GDM1 (cell line): Measurements from ENCODE around the gene FRK.
A peak's percentile ranks its signal among the peaks of the same experiment; 100 is the strongest.
"Not testable (repeated sequence)": the region's sequence is repeated elsewhere in the genome, so short reads cannot be mapped to it uniquely, and the experiment has no call there.

Experiments
- DNase-seq: peaks from one replicate; lab custom pipeline; 2025; lab: John Stamatoyannopoulos, UW

The FRK gene, protein sequence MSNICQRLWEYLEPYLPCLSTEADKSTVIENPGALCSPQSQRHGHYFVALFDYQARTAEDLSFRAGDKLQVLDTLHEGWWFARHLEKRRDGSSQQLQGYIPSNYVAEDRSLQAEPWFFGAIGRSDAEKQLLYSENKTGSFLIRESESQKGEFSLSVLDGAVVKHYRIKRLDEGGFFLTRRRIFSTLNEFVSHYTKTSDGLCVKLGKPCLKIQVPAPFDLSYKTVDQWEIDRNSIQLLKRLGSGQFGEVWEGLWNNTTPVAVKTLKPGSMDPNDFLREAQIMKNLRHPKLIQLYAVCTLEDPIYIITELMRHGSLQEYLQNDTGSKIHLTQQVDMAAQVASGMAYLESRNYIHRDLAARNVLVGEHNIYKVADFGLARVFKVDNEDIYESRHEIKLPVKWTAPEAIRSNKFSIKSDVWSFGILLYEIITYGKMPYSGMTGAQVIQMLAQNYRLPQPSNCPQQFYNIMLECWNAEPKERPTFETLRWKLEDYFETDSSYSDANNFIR

DNA sequence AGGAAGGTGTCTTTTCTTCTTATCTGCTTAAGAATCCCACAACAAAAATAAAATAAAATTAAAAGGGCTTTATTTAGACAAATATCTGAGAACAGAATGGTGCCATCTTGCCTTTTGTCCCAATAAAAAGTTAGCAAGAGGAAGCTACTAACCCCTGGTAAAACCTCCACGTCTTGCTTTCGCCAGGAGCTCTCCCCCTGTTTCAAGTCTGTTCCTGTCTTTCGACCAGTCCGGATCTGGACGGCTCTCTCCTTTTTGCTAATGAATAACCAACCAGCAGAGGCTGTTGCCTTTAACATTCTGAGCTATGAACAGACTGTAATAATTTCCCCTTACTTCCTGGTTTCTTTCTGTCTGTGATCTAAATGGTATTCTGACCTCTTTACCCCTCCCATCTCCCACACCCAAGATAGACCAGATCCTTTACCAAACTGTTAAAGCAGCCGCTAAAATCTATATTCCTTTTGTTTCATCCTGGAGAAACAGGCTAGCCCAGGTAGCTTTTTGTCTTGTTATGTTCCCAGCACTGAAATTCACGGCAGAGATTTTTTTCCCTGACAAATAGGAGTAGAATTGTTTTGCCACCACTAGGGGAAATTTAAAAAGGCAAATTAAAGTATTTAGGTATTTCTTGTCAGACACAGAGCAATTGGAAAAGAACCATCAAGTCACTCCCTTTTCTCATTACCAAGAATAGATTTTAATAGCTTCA, at the start of gene FRK:
FRK (minus strand) TSS at position 320 of the 712 bp plus-strand sequence. CDS start 580 bp downstream, outside the sequence.
- no peak for DNase-seq

DNA sequence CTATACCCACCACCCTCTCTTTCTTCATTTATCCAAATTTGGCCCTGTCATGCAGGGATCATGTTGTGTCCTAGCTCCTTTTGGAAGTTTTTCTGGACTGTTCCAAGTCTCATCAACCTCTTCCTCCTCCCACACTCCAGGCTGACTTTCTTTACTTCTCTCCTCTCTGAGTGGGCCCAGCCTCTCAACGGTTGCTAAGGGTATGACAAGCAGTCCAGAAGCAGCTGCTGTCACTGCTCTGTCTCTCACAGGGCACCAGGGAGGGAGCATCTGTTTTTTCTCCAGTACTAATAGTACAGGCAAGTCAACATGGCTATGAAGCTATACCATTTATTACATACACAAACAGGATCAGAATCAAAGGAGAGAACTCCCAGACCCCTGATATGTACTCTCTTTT, 48.1 kb upstream of the FRK start:
- DNase-seq = no peak

DNA sequence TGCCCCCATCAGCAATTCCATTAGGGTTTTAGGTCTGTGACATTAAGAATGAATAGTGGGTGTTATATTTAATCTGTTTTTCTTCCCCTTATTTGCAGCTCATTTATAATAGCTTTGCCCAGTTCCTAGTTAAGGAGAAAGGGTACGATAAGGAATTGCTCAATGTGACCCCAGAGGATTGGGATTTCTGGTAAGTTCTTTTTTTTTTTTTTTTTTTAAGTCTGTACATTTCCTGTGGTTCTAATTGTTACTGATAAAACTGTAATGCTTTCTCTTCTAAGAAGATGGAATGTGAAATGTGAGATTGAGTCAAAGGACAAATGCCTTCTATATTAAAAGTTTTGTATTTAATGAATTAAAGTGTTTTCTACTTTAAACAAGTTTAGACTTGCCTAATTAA, 45.5 kb upstream of the FRK start:
- no peak for DNase-seq

DNA sequence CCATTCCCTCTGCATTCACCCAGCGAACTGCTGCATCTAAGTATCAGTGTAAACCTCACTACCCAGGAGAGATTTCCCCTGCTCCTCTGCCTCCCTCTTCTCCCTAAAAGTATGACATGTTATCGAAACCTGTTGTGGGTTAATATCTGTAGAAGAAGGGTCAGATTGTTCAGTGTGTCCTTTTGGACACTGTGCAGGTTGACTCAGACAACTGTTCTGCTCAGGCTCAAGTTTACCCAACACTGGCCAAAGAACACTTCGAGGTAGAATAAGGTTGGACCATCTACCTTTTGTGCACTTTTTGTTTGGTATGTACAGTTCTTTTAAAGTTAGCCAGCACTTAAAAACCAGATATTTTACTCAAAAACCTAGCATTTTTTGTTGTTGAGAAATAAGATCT, 44.6 kb upstream of the FRK start:
- DNase-seq = no peak

DNA sequence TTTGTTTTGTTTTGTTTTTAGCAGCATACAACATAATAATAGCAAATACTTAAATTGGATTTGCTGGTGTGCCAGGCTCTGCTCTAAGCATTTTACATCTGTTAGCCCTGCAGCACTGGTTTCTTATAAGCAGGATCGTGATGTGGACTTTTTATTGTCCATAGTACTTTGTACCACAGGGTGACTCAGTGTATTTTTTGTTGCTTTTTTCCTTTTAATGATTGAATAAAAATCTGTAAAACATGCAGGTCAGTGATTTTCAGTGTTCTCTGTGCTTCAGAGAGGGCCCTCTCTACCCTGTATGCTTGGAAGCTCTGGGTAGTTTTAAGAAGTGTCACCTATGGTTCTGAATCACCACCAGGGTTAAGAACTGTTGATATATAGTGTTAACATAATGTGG, 43.9 kb upstream of the FRK start:
- no peak for DNase-seq

DNA sequence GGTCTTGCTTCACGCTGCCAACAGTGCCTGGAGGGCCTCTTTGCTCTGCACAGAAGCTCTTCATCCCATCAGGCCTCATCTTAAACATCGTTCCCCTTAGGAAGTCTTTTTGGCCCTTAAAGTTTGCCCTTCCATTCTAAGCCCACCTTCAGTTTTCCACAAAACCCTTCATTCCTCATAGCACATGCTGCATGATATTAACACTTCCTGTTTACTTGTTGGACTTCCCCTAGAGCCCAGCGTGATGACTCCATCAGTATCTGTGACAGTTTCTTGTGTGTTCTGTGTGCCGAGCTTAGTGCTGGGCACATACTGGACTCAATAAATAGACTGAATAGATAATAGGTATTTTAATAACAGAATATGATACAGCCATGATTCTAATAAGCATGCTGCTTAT, 42.2 kb upstream of the FRK start:
- no peak for DNase-seq

DNA sequence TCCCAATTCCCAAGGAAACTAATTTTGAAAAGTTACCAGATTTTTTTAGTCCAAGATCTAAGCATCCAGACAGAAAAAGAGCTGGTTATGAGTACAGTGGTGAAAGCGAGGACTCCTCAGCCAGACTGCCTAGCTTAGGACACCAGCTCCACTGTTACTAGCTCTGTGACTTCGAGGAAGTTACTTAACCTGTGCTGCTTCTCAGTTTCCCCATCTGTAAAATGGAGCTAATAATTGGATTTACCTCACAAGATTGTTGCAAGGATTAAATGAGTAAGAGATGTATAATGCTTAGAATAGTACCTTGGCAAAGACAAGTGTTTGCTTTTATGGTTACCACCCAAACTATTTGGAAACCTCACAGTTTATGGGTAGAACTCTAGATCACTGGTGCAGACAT, 41.1 kb upstream of the FRK start:
- DNase-seq = no peak

DNA sequence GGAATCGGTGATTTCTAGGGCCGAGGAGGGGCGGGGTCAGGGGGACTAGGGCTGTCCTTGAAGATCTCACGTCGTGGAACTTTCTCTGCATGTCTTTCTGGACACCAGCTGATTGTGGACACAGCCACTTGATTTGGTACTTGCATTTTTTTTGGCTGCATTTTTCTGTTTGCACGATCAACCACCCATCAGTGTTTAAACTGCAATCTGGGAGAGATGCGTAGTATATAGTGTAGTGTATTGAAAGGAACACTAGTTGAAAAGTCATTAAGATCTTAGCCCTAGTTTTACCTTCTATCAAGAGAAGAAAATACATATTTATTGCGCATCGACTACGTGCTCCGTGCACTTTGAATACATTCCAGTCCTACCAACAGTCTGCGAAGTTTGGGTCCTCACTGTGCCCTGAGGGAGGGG, 40.6 kb upstream of the FRK start:
- no peak for DNase-seq

DNA sequence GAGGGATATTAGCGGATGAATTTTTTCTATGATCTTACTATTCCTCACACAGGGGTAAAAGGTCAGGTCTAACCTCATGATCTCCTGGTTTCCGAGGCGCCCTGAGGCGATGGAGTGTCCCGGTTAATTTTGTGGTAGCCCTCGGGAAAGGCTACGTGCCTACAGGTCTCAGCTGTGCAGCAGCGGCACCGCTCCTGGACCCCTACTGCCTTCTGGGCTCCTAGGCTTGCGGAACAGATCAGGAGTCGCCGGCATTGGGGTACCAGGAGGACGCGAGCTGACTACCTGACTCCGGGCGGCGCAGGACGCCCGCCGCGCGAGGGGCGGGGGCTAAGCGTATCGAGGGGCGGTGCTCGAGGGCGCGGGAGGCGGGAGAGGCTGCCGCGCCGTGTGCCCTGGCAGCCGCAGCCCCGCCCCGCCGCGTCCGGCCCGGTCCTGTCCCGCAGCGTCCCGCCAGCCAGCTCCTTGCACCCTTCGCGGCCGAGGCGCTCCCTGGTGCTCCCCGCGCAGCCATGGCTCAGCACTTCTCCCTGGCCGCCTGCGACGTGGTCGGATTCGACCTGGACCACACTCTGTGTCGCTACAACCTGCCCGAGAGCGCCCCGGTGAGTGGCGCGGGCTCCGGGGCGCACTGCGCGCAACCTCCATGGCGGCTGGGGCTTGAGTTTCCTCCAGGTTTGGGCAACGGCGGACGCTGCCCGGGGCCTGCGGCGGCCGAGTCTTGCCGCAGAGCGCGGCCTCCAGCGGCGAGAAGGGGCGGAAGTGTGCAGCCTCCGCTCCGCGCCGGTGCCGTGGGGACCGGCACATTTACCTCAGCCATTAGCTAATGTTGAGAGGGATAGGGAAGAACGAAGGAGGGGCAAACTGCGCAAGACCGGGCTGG, 40.0 kb upstream of the FRK start, which contains the start of gene NT5DC1:
NT5DC1 (plus strand) TSS at position 435 of the 883 bp plus-strand sequence; CDS start at position 513, 78 bp downstream.
- peak; percentile 57 for DNase-seq

DNA sequence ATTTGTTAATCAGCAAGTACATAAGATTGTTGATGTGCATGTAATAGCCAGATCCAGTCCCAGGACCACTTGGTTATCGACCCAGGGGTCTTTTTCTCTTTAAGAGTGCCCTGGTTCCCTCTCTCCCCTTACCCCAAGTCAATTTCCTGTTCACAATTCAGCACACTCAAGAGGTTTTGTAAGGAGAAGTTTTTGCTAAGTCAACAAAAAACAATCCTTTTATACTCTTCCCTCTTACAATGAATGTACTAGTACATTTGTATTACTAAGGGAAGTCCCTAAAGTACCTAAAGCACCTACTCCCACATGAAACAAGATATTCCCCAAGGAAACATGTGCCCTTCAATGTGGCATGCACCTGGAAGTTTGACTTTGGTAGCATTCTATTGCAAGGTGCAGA, 38.3 kb upstream of the FRK start:
- no peak for DNase-seq

DNA sequence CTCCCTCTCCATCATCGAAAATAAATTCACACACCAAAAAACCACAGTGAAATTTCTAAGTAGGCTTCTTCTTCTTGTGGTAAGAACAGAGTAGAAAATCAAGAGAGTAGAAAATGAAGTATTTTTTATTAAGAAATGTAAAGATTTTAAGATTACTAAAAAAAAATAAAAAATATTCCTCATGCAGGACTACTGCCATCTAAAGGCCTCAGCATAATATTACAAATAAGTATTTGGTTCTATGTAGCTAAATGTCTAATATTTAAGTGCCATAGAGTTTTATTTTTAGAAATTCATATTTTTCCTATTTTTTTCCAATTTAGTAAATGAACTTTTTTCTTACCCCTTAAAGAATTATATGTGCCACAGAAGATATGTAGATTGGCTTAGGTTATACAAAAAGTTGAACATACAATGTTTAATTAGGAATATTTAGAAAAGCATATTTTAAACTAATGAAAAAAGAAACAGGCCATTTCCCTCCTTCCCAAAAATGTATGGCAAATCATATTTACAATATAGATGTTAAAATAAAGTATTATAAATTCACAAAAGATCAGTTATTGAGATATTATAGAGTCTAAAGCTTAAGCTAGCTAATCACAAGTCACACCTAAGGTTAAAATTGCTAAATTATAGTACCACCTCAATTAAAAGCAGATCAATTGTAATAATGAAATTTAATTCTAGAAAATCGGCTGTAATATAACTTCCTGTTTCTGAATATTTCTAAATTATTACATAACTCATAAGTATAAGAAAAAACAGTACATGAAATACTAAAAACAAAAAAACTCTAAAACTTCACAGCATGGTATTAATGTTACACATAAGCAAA, 36.5 kb upstream of the FRK start:
- no peak for DNase-seq

DNA sequence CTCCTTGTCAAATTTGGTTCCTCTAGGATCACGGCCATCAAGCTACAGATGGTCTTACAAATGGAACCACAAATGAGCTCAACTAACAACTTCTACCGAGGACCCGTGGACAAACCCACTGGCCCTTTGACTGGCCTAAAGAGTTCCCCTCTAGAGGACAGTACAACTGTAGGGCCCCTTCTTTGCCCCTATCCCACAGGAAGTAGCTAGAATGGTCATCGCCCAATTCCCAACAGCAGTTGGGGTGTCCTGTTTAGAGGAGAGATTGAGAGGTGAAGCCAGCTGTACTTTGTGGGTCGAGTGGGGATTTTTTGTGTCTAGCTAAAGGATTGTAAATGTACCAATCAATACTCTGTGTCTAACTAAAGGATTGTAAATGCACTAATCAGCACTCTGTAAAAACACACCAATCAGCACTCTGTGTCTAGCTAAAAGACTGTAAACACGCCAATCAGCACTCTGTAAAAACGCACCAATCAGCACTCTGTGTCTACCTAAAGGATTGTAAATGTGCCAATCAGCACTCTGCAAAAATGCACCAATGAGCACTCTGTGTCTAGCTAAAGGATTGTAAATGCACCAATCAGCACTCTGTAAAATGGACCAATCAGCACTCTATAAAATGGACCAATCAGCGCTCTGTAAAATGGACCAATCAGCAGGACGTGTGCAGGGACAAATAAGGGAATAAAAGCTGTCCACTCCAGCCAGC, 35.5 kb upstream of the FRK start:
- not testable (repeated sequence) for DNase-seq

DNA sequence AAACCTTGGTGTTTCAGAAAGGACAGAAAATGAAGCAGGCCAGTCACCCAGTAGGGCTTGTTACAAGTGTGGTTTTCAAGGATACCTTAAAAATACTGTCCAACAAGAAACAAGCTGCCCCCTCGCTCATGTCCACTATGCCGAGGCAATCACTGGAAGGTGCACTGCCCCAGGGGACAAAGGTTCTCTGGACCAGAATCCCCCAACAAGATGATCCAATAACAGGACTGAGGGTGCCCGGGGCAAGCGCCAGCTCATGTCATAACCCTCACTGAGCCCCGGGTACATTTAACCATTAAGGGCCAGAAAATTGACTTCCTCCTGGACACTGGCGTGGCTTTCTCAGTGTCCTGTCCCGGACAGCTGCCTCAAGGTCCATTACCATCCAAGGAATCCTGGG, 33.4 kb upstream of the FRK start:
- DNase-seq = no peak

DNA sequence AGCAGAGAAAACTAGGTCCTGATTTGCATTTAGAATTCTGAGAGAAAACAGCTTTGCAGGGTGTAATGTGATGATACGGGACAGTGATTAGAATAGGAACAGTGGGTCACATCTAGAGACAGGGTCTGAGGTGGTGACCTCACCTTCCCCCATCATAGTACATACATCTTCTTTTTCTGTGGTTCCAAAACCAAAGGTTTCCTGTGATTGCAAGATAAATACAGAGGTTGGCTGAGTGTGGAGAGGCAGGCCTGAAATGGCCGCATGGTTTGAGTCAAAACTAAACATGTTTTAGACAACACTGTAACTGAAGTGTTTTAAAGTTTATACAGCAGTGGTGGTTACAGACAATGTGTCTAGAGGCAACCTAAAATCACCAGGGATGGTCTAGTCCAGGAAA, 29.6 kb upstream of the FRK start:
- DNase-seq = no peak

DNA sequence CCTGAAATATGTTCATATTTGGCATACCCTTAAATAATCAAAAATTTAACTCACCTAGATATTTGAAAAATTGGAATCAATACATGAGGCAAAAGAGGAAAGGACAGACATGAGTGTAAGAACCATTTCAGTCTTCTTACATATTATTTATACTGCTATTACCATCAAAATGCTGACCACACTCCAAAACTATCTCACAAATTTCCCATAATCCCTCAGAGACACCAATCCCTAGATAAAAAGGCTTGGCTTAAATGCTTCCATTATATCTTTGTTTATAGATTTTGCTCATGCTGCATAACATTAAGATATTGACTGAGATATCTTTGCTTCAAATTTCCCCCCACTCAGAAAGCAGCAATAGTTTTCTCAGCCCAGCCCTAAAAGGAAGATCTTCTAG, 28.3 kb upstream of the FRK start:
- DNase-seq = no peak

DNA sequence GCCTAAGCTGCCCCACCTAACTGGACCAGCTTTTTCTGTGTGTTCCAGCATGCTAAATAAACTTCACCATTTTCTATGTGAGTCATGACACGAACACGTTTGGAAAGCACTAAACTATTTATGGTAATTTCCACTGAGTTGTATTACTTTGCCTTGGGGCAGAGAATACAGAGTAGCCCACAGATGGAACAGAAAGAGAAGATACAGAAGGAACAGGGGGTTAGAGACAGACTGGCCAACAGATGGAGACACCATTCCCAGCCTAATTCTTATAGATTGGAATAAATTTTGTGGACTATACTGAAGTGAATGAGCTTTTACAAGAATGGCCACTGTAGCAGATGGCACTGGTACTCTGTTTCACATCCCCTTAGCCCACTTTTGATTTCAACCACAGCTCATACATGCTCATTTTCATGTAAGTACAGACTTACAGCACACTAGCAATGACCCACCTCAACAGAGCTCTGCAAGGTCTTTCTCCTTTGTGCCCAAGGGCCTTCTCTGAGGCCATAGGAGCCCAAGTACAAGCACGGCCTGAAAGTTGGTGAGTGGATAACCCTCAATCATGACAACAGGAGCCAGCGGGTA, 26.8 kb upstream of the FRK start:
- DNase-seq = no peak

DNA sequence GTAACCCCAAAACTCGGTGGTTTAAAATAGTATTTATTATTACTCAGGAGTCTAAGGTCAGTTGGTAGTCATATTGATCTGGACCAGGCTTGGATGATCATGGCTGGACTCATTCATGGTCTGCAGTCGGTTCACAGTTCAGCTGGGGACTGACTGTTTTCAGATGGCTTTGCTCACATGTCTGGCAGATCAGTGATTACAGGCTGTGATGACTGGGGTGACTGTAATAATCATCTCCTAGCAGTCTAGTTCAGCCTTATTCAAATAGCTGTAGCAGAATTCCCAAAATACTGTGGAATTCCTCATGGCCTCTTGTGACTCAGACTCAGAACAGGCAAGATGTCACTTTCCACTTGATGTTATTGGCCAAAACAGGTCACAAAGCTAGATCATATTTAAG, 23.6 kb upstream of the FRK start:
- no peak for DNase-seq

DNA sequence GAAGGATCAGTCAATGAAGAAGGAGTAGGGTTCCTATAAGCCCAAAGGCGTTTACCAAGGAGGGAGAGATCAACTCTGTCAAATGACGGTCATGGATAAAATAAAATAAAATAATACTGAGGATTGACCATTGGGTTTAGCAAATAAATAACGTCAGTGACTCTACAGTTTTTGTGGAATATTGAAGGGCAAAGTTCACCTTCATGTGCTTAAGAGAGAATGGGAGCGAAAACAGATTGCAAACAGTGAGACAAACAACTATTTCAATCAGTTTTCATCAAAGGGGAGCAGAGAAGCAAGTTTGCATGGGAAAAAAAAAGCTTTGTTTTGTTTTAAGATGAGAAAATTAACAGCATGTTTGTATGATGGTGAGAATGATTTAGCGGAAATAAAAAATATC, 22.4 kb upstream of the FRK start:
- DNase-seq = no peak

DNA sequence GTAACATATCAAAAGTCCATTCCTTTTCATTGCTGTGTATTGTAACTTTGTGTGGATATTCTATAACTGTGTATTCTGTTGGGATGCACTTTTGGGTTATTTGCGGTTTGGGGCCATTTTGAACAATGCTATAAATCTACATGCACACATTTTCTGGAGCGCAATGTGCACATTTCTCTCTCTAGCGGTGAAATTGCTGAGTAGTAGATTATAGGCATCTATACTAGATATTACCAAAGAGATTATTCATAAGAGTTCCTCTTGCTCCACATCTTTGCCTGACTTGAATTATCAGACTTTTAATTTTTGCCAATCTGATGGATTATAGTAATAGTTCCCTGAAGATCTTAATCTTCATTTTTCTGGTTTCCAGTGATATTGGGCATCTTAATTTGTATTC, 18.3 kb upstream of the FRK start:
- DNase-seq = no peak

DNA sequence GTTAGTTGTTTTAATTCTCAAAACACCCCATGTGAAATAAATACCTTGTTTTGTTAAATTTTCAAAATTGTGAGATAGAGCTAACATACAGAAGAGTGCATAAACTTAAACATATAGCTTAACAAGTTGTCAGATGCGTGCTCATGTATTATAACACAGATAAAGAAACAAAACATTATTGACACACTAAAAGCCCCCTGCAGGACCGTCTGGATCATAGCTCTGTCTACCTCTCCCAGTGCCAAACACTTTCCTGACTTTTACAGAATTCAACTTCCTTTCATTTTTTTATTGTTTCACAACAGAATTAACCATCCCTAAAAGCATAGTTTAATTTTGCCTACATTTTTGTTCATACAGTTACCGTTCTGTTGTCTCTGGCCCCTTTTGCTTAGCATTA, 17.8 kb upstream of the FRK start:
- no peak for DNase-seq
